ENCODE measurements around the gene KCTD13.

- TF ChIP-seq CTCF (IDR thresholded peaks at IDR 0.05): no peak
- TF ChIP-seq POLR2A (IDR thresholded peaks at IDR 0.05): no peak
These were observed 63.6 kb downstream of the KCTD13 start for GRCh38 chr16:29862383-29862883.
